Measurements from ENCODE around the gene SPATA22. TPM values are rescaled to one million over a fixed set of nuclear protein-coding genes. Genes with fewer than 3 reads are reported as not detected.
"Not testable (repeated sequence)": the region's sequence is repeated elsewhere in the genome, so short reads cannot be mapped to it uniquely, and the experiment has no call there.

The SPATA22 gene
- total RNA-seq, 2 experiments from 2014 or later = 0.28 to 0.96 TPM

- ATAC-seq (ENCODE audit: low read depth) = no peak
- H3K9me3 Mint-ChIP-seq = no peaks in the 10 kb centered on the region
- no peaks in the 10 kb centered on the region for H3K36me3 Mint-ChIP-seq
- POLR2A ChIA-PET = no interaction called here
- H3K27me3 Mint-ChIP-seq = no peaks in the 10 kb centered on the region
- DNase-seq = no peak
- no peak overlapping the region for H3K27ac Mint-ChIP-seq
- H3K4me1 Mint-ChIP-seq = no peaks in the 10 kb centered on the region
- H3K4me3 Mint-ChIP-seq = no peak overlapping the region
Observed at GRCh38 chr17:3501344-3501743, 29.7 kb upstream of the SPATA22 start.

GRCh38 chr17:3497101-3497500 is 25.5 kb upstream of the SPATA22 start:
- Mint-ChIP-seq H3K9me3 (no peaks in the 10 kb centered on the region), H3K27ac (no peak overlapping the region), H3K4me3 (no peak overlapping the region), H3K36me3 (no peaks in the 10 kb centered on the region), H3K27me3 (no peaks in the 10 kb centered on the region), H3K4me1 (no peaks in the 10 kb centered on the region)
- ATAC-seq (ENCODE audit: low read depth) = no peak
- DNase-seq = no peak
- POLR2A ChIA-PET = no interaction called here

GRCh38 chr17:3485481-3486068 is 14.0 kb upstream of the SPATA22 start:
- ATAC-seq (ENCODE audit: low read depth) (no peak), DNase-seq (no peak)
- no peaks in the 10 kb centered on the region for H3K9me3 Mint-ChIP-seq
- H3K4me3 Mint-ChIP-seq = no peak overlapping the region
- H3K4me1 Mint-ChIP-seq = no peaks in the 10 kb centered on the region
- no peak overlapping the region for H3K27ac Mint-ChIP-seq
- H3K36me3 Mint-ChIP-seq = no peaks in the 10 kb centered on the region
- POLR2A ChIA-PET = no interaction called here
- peaks cover 30% of the 10 kb centered on the region for H3K27me3 Mint-ChIP-seq

- DNase-seq (no peak), ATAC-seq (ENCODE audit: low read depth) (no peak)
- no peaks in the 10 kb centered on the region for H3K9me3 Mint-ChIP-seq
- POLR2A ChIA-PET = no interaction called here
- no peaks in the 10 kb centered on the region for H3K36me3 Mint-ChIP-seq
- no peaks in the 10 kb centered on the region for H3K4me1 Mint-ChIP-seq
- H3K27me3 Mint-ChIP-seq = peaks cover 24% of the 10 kb centered on the region
- no peak overlapping the region for H3K27ac Mint-ChIP-seq
- no peak overlapping the region for H3K4me3 Mint-ChIP-seq
Observed at GRCh38 chr17:3482852-3483251, 11.2 kb upstream of the SPATA22 start.

GRCh38 chr17:3479988-3480387 is 8.4 kb upstream of the SPATA22 start:
- no peak overlapping the region for H3K27ac Mint-ChIP-seq
- H3K4me3 Mint-ChIP-seq = no peak overlapping the region
- no peaks in the 10 kb centered on the region for H3K9me3 Mint-ChIP-seq
- POLR2A ChIA-PET = no interaction called here
- no peaks in the 10 kb centered on the region for H3K36me3 Mint-ChIP-seq
- DNase-seq = no peak
- no peak for ATAC-seq (ENCODE audit: low read depth)
- peaks cover 4% of the 10 kb centered on the region for H3K4me1 Mint-ChIP-seq
- peaks cover 6% of the 10 kb centered on the region for H3K27me3 Mint-ChIP-seq

- Mint-ChIP-seq H3K4me3 (peak within 1 kb of the TSS; percentile 65), H3K27ac (no peak within 1 kb of the TSS), H3K27me3 (peaks cover 2% of the 10 kb centered on the region), H3K36me3 (no peaks in the 10 kb centered on the region), H3K9me3 (no peaks in the 10 kb centered on the region), H3K4me1 (peaks cover 4% of the 10 kb centered on the region)
- no peak for ATAC-seq (ENCODE audit: low read depth)
- POLR2A ChIA-PET = no interaction called here
- no peak for DNase-seq
Observed at GRCh38 chr17:3475812-3476610, 4.4 kb upstream of the SPATA22 start, which contains the start of gene ASPA. Gene ASPA, plus strand, starts transcription at chr17:3475997. Its CDS starts 163 bp downstream, at chr17:3476160.

- ATAC-seq (ENCODE audit: low read depth) (no peak), DNase-seq (no peak)
- Mint-ChIP-seq H3K4me1 (peaks cover 4% of the 10 kb centered on the region), H3K27me3 (peaks cover 2% of the 10 kb centered on the region), H3K4me3 (no peak overlapping the region), H3K36me3 (no peaks in the 10 kb centered on the region), H3K27ac (no peak overlapping the region), H3K9me3 (no peaks in the 10 kb centered on the region)
- POLR2A ChIA-PET = no interaction called here
Observed at GRCh38 chr17:3475251-3475685, 3.6 kb upstream of the SPATA22 start.

- Mint-ChIP-seq H3K27ac (no peak overlapping the region), H3K27me3 (peaks cover 2% of the 10 kb centered on the region), H3K4me1 (peaks cover 4% of the 10 kb centered on the region), H3K4me3 (no peak overlapping the region), H3K9me3 (no peaks in the 10 kb centered on the region), H3K36me3 (no peaks in the 10 kb centered on the region)
- POLR2A ChIA-PET = no interaction called here
- DNase-seq (no peak), ATAC-seq (ENCODE audit: low read depth) (no peak)
Observed at GRCh38 chr17:3474212-3474611, 2.6 kb upstream of the SPATA22 start.

GRCh38 chr17:3472137-3472536 is 518 bp upstream of the SPATA22 start:
- Mint-ChIP-seq H3K27me3 (peaks cover 3% of the 10 kb centered on the region), H3K27ac (no peak overlapping the region), H3K4me3 (no peak overlapping the region), H3K4me1 (peaks cover 4% of the 10 kb centered on the region), H3K36me3 (no peaks in the 10 kb centered on the region), H3K9me3 (no peaks in the 10 kb centered on the region)
- no peak for DNase-seq
- ATAC-seq (ENCODE audit: low read depth) = no peak
- POLR2A ChIA-PET = no interaction called here

GRCh38 chr17:3469529-3469928 is 2.1 kb downstream of the SPATA22 start:
- POLR2A ChIA-PET = no interaction called here
- Mint-ChIP-seq H3K4me1 (no peaks in the 10 kb centered on the region), H3K36me3 (no peaks in the 10 kb centered on the region), H3K4me3 (no peak overlapping the region), H3K27me3 (peaks cover 9% of the 10 kb centered on the region), H3K9me3 (no peaks in the 10 kb centered on the region), H3K27ac (no peak overlapping the region)
- DNase-seq (no peak), ATAC-seq (ENCODE audit: low read depth) (no peak)

- H3K4me3 Mint-ChIP-seq; H3K4me1 Mint-ChIP-seq; POLR2A ChIA-PET; H3K36me3 Mint-ChIP-seq; ATAC-seq (ENCODE audit: low read depth); H3K27ac Mint-ChIP-seq; H3K27me3 Mint-ChIP-seq; DNase-seq; H3K9me3 Mint-ChIP-seq: not testable (repeated sequence)
Observed at GRCh38 chr17:3466355-3466754, 5.3 kb downstream of the SPATA22 start.

GRCh38 chr17:3448059-3448665 is 23.5 kb downstream of the SPATA22 start:
- H3K4me1 Mint-ChIP-seq = no peaks in the 10 kb centered on the region
- H3K36me3 Mint-ChIP-seq = no peaks in the 10 kb centered on the region
- H3K4me3 Mint-ChIP-seq = no peak overlapping the region
- peaks cover 27% of the 10 kb centered on the region for H3K27me3 Mint-ChIP-seq
- DNase-seq (no peak), ATAC-seq (ENCODE audit: low read depth) (no peak)
- POLR2A ChIA-PET = no interaction called here
- H3K9me3 Mint-ChIP-seq = no peaks in the 10 kb centered on the region
- no peak overlapping the region for H3K27ac Mint-ChIP-seq

- ATAC-seq (ENCODE audit: low read depth) (no peak), DNase-seq (no peak)
- POLR2A ChIA-PET = no interaction called here
- Mint-ChIP-seq H3K4me1 (no peaks in the 10 kb centered on the region), H3K9me3 (no peaks in the 10 kb centered on the region), H3K27ac (no peak overlapping the region), H3K36me3 (no peaks in the 10 kb centered on the region), H3K4me3 (no peak overlapping the region), H3K27me3 (peaks cover 25% of the 10 kb centered on the region)
Observed at GRCh38 chr17:3447625-3448024, 24.0 kb downstream of the SPATA22 start.

- ATAC-seq (ENCODE audit: low read depth) (no peak), DNase-seq (no peak)
- no peaks in the 10 kb centered on the region for H3K9me3 Mint-ChIP-seq
- no peaks in the 10 kb centered on the region for H3K4me1 Mint-ChIP-seq
- H3K36me3 Mint-ChIP-seq = no peaks in the 10 kb centered on the region
- POLR2A ChIA-PET = no interaction called here
- no peak overlapping the region for H3K27ac Mint-ChIP-seq
- H3K27me3 Mint-ChIP-seq = peaks cover 20% of the 10 kb centered on the region
- H3K4me3 Mint-ChIP-seq = no peak overlapping the region
Observed at GRCh38 chr17:3440451-3440850, 31.2 kb downstream of the SPATA22 start.
